SK-N-SH treated with all-trans-retinoic acid at 6 μM for 48 hours (cell line): Measurements from ENCODE around the gene ALDH16A1.

Experiments
- CSDC2 ChIP-seq: fragments of 250-450 bp; sonication (Bioruptor Pico); IDR thresholded peaks from 2 replicates; pipeline ENCODE4 v1.5.0; 2020; ENCODE audit warnings: mild to moderate bottlenecking, moderate library complexity
- ISL1 ChIP-seq: fragments of 250-450 bp; sonication (Bioruptor Pico); IDR thresholded peaks from 2 replicates; pipeline ENCODE4 v2.1.2; 2022; ENCODE audit warnings: mild to moderate bottlenecking, moderate library complexity
- PPARA ChIP-seq: fragments of 250-450 bp; sonication (Bioruptor Pico); IDR thresholded peaks from 2 replicates; pipeline ENCODE4 v1.5.0; 2020; ENCODE audit warnings: mild to moderate bottlenecking, borderline replicate concordance
- TF ChIP-seq, protein P1 (sequence below): fragments of 250-450 bp; sonication (Bioruptor Pico); IDR thresholded peaks from 2 replicates; pipeline ENCODE4 v1.8.0; 2020; ENCODE audit warnings: mild to moderate bottlenecking, moderate library complexity, borderline replicate concordance

DNA sequence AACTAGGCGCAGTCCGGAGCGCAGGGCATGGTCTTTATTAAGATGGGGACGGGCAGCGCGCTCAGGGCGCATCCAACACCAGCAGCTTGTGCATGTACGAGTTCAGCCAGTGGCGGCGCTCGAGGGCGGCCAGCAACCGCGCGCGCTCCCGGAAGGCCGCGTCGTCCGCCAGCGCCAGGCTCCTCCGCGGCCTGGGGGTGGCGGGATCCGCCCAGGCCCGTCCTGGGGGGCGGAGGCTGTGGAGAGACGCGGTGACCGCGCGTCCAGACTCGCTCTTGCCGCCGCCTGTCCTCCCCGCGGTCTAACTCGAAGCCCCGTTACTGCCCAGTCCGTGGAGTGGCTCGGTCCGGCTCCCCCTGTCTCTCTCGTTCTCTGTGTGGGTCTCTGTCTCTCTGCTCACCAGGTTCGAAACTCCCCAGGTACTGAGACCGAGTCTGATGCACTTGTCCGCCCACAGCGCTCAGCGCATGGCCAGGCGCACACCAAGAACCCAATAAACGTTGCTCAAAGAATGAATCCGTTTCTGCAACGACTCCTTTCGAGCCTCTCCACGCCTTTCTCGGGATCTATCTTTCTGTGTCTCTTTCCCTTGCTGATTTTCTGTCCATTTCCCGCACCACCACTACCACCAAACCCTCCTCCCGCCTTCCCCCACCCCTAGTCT lies 30.5 kb upstream of the ALDH16A1 start:
- TF ChIP-seq CSDC2 (CRISPR knock-in tag) = no peak
- no peak for TF ChIP-seq PPARA (CRISPR knock-in tag)
- TF ChIP-seq, protein P1, sequence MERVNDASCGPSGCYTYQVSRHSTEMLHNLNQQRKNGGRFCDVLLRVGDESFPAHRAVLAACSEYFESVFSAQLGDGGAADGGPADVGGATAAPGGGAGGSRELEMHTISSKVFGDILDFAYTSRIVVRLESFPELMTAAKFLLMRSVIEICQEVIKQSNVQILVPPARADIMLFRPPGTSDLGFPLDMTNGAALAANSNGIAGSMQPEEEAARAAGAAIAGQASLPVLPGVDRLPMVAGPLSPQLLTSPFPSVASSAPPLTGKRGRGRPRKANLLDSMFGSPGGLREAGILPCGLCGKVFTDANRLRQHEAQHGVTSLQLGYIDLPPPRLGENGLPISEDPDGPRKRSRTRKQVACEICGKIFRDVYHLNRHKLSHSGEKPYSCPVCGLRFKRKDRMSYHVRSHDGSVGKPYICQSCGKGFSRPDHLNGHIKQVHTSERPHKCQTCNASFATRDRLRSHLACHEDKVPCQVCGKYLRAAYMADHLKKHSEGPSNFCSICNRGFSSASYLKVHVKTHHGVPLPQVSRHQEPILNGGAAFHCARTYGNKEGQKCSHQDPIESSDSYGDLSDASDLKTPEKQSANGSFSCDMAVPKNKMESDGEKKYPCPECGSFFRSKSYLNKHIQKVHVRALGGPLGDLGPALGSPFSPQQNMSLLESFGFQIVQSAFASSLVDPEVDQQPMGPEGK (CRISPR knock-in tag) = no peak
- TF ChIP-seq ISL1 = no peak
